Measurements from ENCODE around the gene OR14K1. TPM values are rescaled to one million over a fixed set of nuclear protein-coding genes. Genes with fewer than 3 reads are reported as not detected.
A peak's percentile ranks its signal among the peaks of the same experiment; 100 is the strongest.
"Not testable (repeated sequence)": the region's sequence is repeated elsewhere in the genome, so short reads cannot be mapped to it uniquely, and the experiment has no call there.

OR14K1 gene
- total RNA-seq, 6 donors from 2014 or later = not detected

DNA sequence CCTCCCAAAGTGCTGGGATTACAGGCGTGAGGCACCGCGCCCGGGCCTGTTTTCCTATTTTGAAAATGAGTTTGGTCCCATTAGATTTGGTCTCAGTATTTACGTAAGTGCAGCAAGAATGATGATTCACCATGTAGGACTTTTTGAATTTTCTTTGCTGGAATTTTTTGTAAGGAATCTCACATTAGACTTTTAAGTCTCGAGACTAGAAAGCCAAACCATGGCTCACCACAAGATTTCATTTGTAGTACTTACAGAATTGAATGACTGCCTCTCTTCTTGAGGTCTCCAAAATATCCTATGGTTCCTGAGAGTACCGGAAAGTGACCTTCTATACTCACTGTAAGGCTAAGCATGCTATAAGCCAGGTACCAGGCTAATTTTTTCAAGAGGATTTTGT, 9.2 kb downstream of the OR14K1 start:
- TF ChIP-seq POLR2A (IDR thresholded peaks at IDR 0.05) = no peak
- no peak for TF ChIP-seq EP300 (IDR thresholded peaks at IDR 0.05)
- TF ChIP-seq, protein P1, sequence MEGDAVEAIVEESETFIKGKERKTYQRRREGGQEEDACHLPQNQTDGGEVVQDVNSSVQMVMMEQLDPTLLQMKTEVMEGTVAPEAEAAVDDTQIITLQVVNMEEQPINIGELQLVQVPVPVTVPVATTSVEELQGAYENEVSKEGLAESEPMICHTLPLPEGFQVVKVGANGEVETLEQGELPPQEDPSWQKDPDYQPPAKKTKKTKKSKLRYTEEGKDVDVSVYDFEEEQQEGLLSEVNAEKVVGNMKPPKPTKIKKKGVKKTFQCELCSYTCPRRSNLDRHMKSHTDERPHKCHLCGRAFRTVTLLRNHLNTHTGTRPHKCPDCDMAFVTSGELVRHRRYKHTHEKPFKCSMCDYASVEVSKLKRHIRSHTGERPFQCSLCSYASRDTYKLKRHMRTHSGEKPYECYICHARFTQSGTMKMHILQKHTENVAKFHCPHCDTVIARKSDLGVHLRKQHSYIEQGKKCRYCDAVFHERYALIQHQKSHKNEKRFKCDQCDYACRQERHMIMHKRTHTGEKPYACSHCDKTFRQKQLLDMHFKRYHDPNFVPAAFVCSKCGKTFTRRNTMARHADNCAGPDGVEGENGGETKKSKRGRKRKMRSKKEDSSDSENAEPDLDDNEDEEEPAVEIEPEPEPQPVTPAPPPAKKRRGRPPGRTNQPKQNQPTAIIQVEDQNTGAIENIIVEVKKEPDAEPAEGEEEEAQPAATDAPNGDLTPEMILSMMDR (IDR thresholded peaks at IDR 0.05) = no peak
- no peak for TF ChIP-seq POLR2AphosphoS5 (IDR thresholded peaks at IDR 0.05)
- Histone ChIP-seq H3K27me3 (no peaks in the 10 kb centered on the region), H3K4me1 (no peaks in the 10 kb centered on the region), H3K36me3 (no peaks in the 10 kb centered on the region), H3K27ac (no peak overlapping the region), H3K4me3 (no peak overlapping the region), H3K9me3 (peaks cover 0 to 10% (median 3%) of the 10 kb centered on the region in 4 donors)
- ATAC-seq (ENCODE audit: low FRiP score in 2 of 2) (no peak), DNase-seq (peak in 1 of 2 donors; percentile 48)
- 86 to 88% methylated on average over 7 of the region's 7 CpGs for WGBS, 2 donors

- Histone ChIP-seq H3K9me3 (peaks cover 0 to 10% (median 3%) of the 10 kb centered on the region in 4 donors), H3K27me3 (no peaks in the 10 kb centered on the region), H3K27ac (no peak within 1 kb of the TSS), H3K36me3 (no peaks in the 10 kb centered on the region), H3K4me3 (no peak within 1 kb of the TSS), H3K4me1 (no peaks in the 10 kb centered on the region)
- TF ChIP-seq POLR2A (IDR thresholded peaks at IDR 0.05) (no peak), POLR2AphosphoS5 (IDR thresholded peaks at IDR 0.05) (no peak), EP300 (IDR thresholded peaks at IDR 0.05) (no peak)
- TF ChIP-seq, protein P1 (IDR thresholded peaks at IDR 0.05) = no peak
- ATAC-seq (ENCODE audit: low FRiP score in 2 of 2) (no peak), DNase-seq (no peak)
- WGBS, 2 donors = 94 to 95% methylated on average over 2 of the region's 2 CpGs
These were observed 9.6 kb downstream of the OR14K1 start, which contains the start of gene OR14A2 for GRCh38 chr1:247748041-247748440. OR14A2 (minus strand) TSS chr1:247748141.

GRCh38 chr1:247749870-247750269, 11.5 kb downstream of the OR14K1 start:
- no peaks in the 10 kb centered on the region for H3K27me3 ChIP-seq
- ATAC-seq (ENCODE audit: low FRiP score in 2 of 2) (peak in 1 of 2 donors; percentile 55), DNase-seq (no peak)
- no peaks in the 10 kb centered on the region for H3K4me1 ChIP-seq
- no peaks in the 10 kb centered on the region for H3K36me3 ChIP-seq
- H3K4me3 ChIP-seq = no peak overlapping the region
- H3K27ac ChIP-seq = no peak overlapping the region
- WGBS, 2 donors = 86 to 91% methylated on average over 1 of the region's 1 CpG
- TF ChIP-seq POLR2A (IDR thresholded peaks at IDR 0.05) (no peak), POLR2AphosphoS5 (IDR thresholded peaks at IDR 0.05) (no peak), EP300 (IDR thresholded peaks at IDR 0.05) (no peak)
- TF ChIP-seq, protein P1 (IDR thresholded peaks at IDR 0.05) = no peak
- peaks cover 0 to 10% (median 3%) of the 10 kb centered on the region in 4 donors for H3K9me3 ChIP-seq

DNA sequence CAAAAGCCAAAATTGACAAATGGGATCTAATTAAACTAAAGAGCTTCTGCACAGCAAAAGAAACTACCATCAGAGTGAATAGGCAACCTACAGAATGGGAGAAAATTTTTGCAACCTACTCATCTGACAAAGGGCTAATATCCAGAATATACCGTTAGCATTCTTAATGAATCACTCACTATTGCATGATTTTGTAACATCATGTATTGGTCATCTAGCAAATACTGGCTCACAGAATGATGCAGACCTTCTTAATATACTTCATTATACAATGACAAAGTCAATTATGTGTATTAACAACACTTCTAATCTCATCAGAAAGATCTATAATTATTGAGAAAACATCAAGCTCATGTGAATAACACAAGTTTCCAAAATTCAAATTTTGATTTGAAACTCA, 15.9 kb downstream of the OR14K1 start:
- H3K27me3 ChIP-seq; DNase-seq; ATAC-seq (ENCODE audit: low FRiP score in 2 of 2); H3K4me3 ChIP-seq; H3K27ac ChIP-seq; H3K4me1 ChIP-seq; H3K36me3 ChIP-seq: not testable (repeated sequence)
- H3K9me3 ChIP-seq = peaks cover 0 to 10% (median 2%) of the 10 kb centered on the region in 4 donors
- WGBS, 2 donors = 83 to 100% methylated on average over 1 of the region's 1 CpG

DNA sequence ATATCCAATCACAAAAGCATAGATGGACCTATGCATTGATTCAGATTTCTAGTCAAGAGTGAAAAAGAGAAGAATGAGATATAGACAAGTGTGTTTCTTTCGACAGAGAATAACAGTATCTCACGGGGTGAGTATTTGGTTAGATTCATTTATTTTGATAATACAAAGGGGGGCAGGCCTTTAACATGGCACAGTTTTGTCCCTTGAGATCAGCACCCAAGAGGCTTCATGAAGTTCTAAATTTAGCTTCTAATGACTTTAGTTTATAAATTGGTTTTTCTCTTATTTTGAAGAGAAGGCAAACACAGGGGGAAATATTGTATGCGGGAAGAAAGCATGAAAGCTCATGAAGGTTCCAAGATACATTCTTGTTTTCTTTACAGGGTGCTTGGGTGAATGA, 22.0 kb downstream of the OR14K1 start, which contains the start of gene OR1C1:
TSS of gene OR1C1 (minus strand) at position 101 of the 400 bp plus-strand sequence. CDS start 2,150 bp downstream, outside the sequence.
- Histone ChIP-seq H3K4me3 (no peak within 1 kb of the TSS), H3K27me3 (no peaks in the 10 kb centered on the region), H3K4me1 (no peaks in the 10 kb centered on the region), H3K9me3 (no peaks in the 10 kb centered on the region), H3K36me3 (no peaks in the 10 kb centered on the region), H3K27ac (no peak within 1 kb of the TSS)
- WGBS, 2 donors = 91 to 93% methylated on average over 3 of the region's 3 CpGs
- TF ChIP-seq EP300 (IDR thresholded peaks at IDR 0.05) = no peak
- TF ChIP-seq POLR2A (IDR thresholded peaks at IDR 0.05) = no peak
- no peak for TF ChIP-seq POLR2AphosphoS5 (IDR thresholded peaks at IDR 0.05)
- TF ChIP-seq, protein P1 (IDR thresholded peaks at IDR 0.05) = no peak
- no peak for DNase-seq
- ATAC-seq (ENCODE audit: low FRiP score in 2 of 2) = no peak

Measured in upper lobe of left lung (tissue), 6 donors.